ENCODE results near the gene PPFIBP2. TPM values are rescaled to one million over a fixed set of nuclear protein-coding genes. Genes with fewer than 3 reads are reported as not detected.

Gene PPFIBP2
- total and polyA plus RNA-seq, 8 donors: 28.1 to 153 (median 71.9) TPM

GRCh38 chr11:7501251-7501650, 12.5 kb upstream of the PPFIBP2 start:
- no peak overlapping the region for H3K27ac ChIP-seq
- intact Hi-C loops (cut with DNase I; ENCODE audit: low total_unique reads): loop anchor here (10.0 kb wide), 1 partner anchor 184 kb away; no protein-coding TSS in a partner anchor
- no peak overlapping the region for H3K4me3 ChIP-seq
- no peaks in the 10 kb centered on the region for H3K4me1 ChIP-seq
- no peaks in the 10 kb centered on the region for H3K9me3 ChIP-seq
- no peaks in the 10 kb centered on the region for H3K36me3 ChIP-seq
- TF ChIP-seq, protein P1, sequence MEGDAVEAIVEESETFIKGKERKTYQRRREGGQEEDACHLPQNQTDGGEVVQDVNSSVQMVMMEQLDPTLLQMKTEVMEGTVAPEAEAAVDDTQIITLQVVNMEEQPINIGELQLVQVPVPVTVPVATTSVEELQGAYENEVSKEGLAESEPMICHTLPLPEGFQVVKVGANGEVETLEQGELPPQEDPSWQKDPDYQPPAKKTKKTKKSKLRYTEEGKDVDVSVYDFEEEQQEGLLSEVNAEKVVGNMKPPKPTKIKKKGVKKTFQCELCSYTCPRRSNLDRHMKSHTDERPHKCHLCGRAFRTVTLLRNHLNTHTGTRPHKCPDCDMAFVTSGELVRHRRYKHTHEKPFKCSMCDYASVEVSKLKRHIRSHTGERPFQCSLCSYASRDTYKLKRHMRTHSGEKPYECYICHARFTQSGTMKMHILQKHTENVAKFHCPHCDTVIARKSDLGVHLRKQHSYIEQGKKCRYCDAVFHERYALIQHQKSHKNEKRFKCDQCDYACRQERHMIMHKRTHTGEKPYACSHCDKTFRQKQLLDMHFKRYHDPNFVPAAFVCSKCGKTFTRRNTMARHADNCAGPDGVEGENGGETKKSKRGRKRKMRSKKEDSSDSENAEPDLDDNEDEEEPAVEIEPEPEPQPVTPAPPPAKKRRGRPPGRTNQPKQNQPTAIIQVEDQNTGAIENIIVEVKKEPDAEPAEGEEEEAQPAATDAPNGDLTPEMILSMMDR (IDR thresholded peaks at IDR 0.05): no peak
- TF ChIP-seq POLR2A (IDR thresholded peaks at IDR 0.05) (no peak), POLR2AphosphoS5 (IDR thresholded peaks at IDR 0.05) (no peak), EP300 (IDR thresholded peaks at IDR 0.05) (no peak)
- no peak for DNase-seq
- WGBS, 5 donors: 65 to 90% (median 72%) methylated on average over 2 to 3 of the region's 3 CpGs
- H3K27me3 ChIP-seq: no peaks in the 10 kb centered on the region

GRCh38 chr11:7501894-7502293, 11.9 kb upstream of the PPFIBP2 start:
- no peak for DNase-seq
- no peaks in the 10 kb centered on the region for H3K27me3 ChIP-seq
- TF ChIP-seq, protein P1 (IDR thresholded peaks at IDR 0.05): no peak
- TF ChIP-seq POLR2AphosphoS5 (IDR thresholded peaks at IDR 0.05) (no peak), EP300 (IDR thresholded peaks at IDR 0.05) (no peak), POLR2A (IDR thresholded peaks at IDR 0.05) (no peak)
- intact Hi-C loops (cut with DNase I; ENCODE audit: low total_unique reads): loop anchor here (10.0 kb wide), 1 partner anchor 183 kb away; no protein-coding TSS in a partner anchor
- H3K4me3 ChIP-seq: no peak overlapping the region
- H3K9me3 ChIP-seq: no peaks in the 10 kb centered on the region
- H3K4me1 ChIP-seq: no peaks in the 10 kb centered on the region
- no peak overlapping the region for H3K27ac ChIP-seq
- WGBS, 5 donors: 44 to 70% (median 56%) methylated on average over 4 of the region's 4 CpGs
- no peaks in the 10 kb centered on the region for H3K36me3 ChIP-seq

DNA sequence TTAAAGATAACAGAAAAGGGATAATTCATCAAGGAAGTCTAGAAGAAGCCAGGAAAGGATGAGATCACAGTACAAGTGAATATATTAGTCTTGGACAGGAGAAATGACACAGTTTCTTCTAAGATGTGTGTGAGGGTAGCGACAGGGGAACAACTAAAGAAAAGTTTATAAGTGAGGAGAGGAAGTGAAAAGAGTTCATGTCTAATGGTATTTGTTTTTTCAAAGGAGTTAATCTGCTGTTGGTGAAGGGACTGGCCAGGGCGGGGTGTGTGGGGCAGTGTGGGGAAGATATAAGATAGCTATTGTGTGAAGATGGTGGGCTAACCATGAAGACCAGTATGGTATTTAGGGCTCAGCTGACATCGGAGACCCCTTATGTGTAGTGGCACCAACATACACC, 7.6 kb upstream of the PPFIBP2 start:
- 93 to 99% (median 95%) methylated on average over 3 of the region's 3 CpGs for WGBS, 5 donors
- H3K36me3 ChIP-seq: no peaks in the 10 kb centered on the region
- no peak for DNase-seq

DNA sequence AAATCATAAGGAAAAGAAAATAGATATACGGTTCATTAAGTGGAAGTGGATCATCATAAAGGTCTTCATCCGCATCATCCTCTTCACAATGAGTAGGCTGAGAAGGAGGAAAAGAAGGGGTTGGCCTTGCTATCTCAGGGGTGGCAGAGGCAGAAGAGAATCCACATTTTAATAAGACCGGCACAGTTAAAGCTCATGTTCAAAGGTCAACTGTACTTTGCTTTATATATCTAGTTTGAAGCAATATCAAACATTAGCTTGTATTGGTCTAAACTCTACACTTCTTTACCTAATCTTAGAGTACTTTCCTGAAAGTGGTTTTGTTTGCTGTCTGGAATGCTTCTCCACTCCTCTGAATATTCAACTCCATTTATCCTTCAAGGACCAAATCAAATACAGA, 5.7 kb upstream of the PPFIBP2 start:
- 55 to 73% (median 61%) methylated on average over 3 of the region's 3 CpGs for WGBS, 5 donors
- TF ChIP-seq EP300 (IDR thresholded peaks at IDR 0.05): no peak
- TF ChIP-seq, protein P1 (IDR thresholded peaks at IDR 0.05): no peak
- TF ChIP-seq POLR2A (IDR thresholded peaks at IDR 0.05): no peak
- TF ChIP-seq POLR2AphosphoS5 (IDR thresholded peaks at IDR 0.05): no peak

More for the DNA sequence above, 7.6 kb upstream of the PPFIBP2 start:
- Histone ChIP-seq H3K27ac (no peak overlapping the region), H3K27me3 (no peaks in the 10 kb centered on the region), H3K4me1 (peaks cover 2 to 7% (median 5%) of the 10 kb centered on the region in 4 donors), H3K9me3 (no peaks in the 10 kb centered on the region), H3K4me3 (no peak overlapping the region)
- no peak for TF ChIP-seq POLR2AphosphoS5 (IDR thresholded peaks at IDR 0.05)
- TF ChIP-seq, protein P1 (IDR thresholded peaks at IDR 0.05): no peak
- no peak for TF ChIP-seq EP300 (IDR thresholded peaks at IDR 0.05)
- no peak for TF ChIP-seq POLR2A (IDR thresholded peaks at IDR 0.05)
- intact Hi-C loops (cut with DNase I; ENCODE audit: low total_unique reads): loop anchor here (10.0 kb wide), 1 partner anchor 179 kb away; no protein-coding TSS in a partner anchor

More for the DNA sequence above, 5.7 kb upstream of the PPFIBP2 start:
- Histone ChIP-seq H3K9me3 (no peaks in the 10 kb centered on the region), H3K27ac (no peak overlapping the region), H3K36me3 (no peaks in the 10 kb centered on the region), H3K4me3 (no peak overlapping the region), H3K27me3 (no peaks in the 10 kb centered on the region), H3K4me1 (peaks cover 21 to 25% (median 23%) of the 10 kb centered on the region in 4 donors)
- intact Hi-C loops (cut with DNase I; ENCODE audit: low total_unique reads): loop anchor here (10.0 kb wide), 1 partner anchor 177 kb away; no protein-coding TSS in a partner anchor
- no peak for DNase-seq

Data from stomach (tissue), 9 donors.